SH-SY5Y (cell line): Measurements from ENCODE around the gene SERTAD2.

Source experiments
- GATA2 ChIP-seq: IDR thresholded peaks from 2 replicates; pipeline ENCODE4 v1.6.1; 2011; ENCODE audit warnings: mild to moderate bottlenecking, low read depth, low read length
- GATA3 ChIP-seq: IDR thresholded peaks from 2 replicates; pipeline ENCODE4 v1.6.1; 2011; ENCODE audit warnings: low read depth, mild to moderate bottlenecking, low read length, moderate library complexity

DNA sequence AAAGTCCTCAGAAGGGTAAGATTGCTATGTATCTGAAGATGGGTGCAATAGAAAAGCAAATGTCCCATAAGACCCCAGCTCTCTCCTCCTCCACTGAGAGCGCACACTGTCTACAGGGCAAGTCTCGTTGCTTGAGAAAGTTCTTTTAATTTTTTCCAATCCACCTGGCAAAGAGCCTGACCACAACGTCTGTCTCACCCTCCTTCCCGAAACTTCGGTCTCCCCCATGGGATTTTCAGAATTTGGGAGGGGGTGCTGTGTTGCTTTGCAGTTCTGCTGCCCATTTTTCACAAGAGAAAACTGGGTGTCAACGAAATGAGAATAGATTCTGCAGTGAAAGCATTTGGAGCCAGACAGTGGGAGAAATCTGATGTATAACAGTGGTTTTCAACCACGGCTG is 40.4 kb downstream of the SERTAD2 start:
- TF ChIP-seq GATA3, result no peak
- TF ChIP-seq GATA2, result no peak
